Body of pancreas (tissue), 4 donors: Measurements from ENCODE around the gene APOBEC3B.

Experiments
- POLR2A ChIP-seq, 3 donors: fragments of 450-650 bp; IDR thresholded peaks; one replicate each; pipeline ENCODE4 v1.6.1; 2016; ENCODE audit warnings: antibody characterized with exemption in 3 of 3, mild to moderate bottlenecking in 2 of 3
- TF ChIP-seq, protein P1 (sequence below), 7 experiments: fragments of 450-650 bp in 4 of 7; fragments of 200-600 bp in 3 of 7; sonication (generic) in 3 of 7; IDR thresholded peaks; one replicate each; pipeline ENCODE4 v1.5.1; 2016 to 2019; ENCODE audit warnings: antibody characterized with exemption in 7 of 7

DNA sequence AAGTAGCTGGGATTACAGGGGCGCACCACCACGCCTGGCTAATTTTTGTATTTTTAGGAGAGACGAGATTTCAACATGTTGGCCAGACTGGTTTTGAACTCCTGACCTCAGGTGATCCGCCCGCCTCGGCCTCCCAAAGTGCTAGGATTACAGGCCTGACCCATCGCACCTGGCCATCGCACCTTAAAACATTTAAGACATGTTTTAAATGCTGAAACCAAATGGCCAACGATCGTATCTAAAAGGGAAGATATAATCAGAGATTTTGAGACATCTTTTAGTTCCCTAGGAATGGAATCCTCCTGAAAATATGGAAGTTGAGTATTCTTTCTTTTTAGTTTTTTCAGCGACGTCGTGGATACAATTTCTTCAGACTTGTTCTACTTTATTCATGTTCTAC, 46.5 kb upstream of the APOBEC3B start:
- TF ChIP-seq, protein P1, sequence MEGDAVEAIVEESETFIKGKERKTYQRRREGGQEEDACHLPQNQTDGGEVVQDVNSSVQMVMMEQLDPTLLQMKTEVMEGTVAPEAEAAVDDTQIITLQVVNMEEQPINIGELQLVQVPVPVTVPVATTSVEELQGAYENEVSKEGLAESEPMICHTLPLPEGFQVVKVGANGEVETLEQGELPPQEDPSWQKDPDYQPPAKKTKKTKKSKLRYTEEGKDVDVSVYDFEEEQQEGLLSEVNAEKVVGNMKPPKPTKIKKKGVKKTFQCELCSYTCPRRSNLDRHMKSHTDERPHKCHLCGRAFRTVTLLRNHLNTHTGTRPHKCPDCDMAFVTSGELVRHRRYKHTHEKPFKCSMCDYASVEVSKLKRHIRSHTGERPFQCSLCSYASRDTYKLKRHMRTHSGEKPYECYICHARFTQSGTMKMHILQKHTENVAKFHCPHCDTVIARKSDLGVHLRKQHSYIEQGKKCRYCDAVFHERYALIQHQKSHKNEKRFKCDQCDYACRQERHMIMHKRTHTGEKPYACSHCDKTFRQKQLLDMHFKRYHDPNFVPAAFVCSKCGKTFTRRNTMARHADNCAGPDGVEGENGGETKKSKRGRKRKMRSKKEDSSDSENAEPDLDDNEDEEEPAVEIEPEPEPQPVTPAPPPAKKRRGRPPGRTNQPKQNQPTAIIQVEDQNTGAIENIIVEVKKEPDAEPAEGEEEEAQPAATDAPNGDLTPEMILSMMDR (IDR thresholded peaks at IDR 0.05) = no peak
- no peak for TF ChIP-seq POLR2A (IDR thresholded peaks at IDR 0.05)
